ENCODE results near the gene PADI3. TPM values are rescaled to one million over a fixed set of nuclear protein-coding genes. Genes with fewer than 3 reads are reported as not detected.

PADI3 gene
- total and polyA plus RNA-seq, 8 donors, result 0.04 TPM; not detected in 7

GRCh38 chr1:17220287-17220686 lies 28.6 kb upstream of the PADI3 start:
- no peaks in the 10 kb centered on the region for H3K9me3 ChIP-seq
- intact Hi-C loops (cut with DNase I), result loop anchor here in 1 of 2 donors (10.0 kb wide), 1 partner anchor 85 kb away; no protein-coding TSS in a partner anchor
- no peak overlapping the region for H3K4me3 ChIP-seq
- ATAC-seq (no peak), DNase-seq (no peak)
- peaks cover 0 to 58% of the 10 kb centered on the region in 2 donors for H3K27me3 ChIP-seq
- no peaks in the 10 kb centered on the region for H3K4me1 ChIP-seq
- no peaks in the 10 kb centered on the region for H3K36me3 ChIP-seq
- TF ChIP-seq CTCF (IDR thresholded peaks at IDR 0.05), result no peak
- H3K27ac ChIP-seq, result no peak overlapping the region

- no peak for ATAC-seq
- Histone ChIP-seq H3K4me3 (no peak overlapping the region), H3K27ac (no peak overlapping the region), H3K4me1 (no peaks in the 10 kb centered on the region), H3K36me3 (no peaks in the 10 kb centered on the region), H3K27me3 (peaks cover 0 to 44% of the 10 kb centered on the region in 2 donors), H3K9me3 (no peaks in the 10 kb centered on the region)
- no peak for DNase-seq
- no peak for TF ChIP-seq CTCF (IDR thresholded peaks at IDR 0.05)
- intact Hi-C loops (cut with DNase I), result loop anchor here in 1 of 2 donors (10.0 kb wide), 1 partner anchor 88 kb away; no protein-coding TSS in a partner anchor
These were observed 26.3 kb upstream of the PADI3 start for GRCh38 chr1:17222557-17222956.

GRCh38 chr1:17224434-17224833 lies 24.5 kb upstream of the PADI3 start:
- DNase-seq (no peak), ATAC-seq (no peak)
- no peaks in the 10 kb centered on the region for H3K4me1 ChIP-seq
- no peak overlapping the region for H3K4me3 ChIP-seq
- H3K9me3 ChIP-seq, result no peaks in the 10 kb centered on the region
- no peak overlapping the region for H3K27ac ChIP-seq
- peaks cover 0 to 41% of the 10 kb centered on the region in 2 donors for H3K27me3 ChIP-seq
- H3K36me3 ChIP-seq, result no peaks in the 10 kb centered on the region
- TF ChIP-seq CTCF (IDR thresholded peaks at IDR 0.05), result no peak
- intact Hi-C loops (cut with DNase I), result loop anchor here in 1 of 2 donors (10.0 kb wide), 1 partner anchor 90 kb away; no protein-coding TSS in a partner anchor

- Histone ChIP-seq H3K4me3 (no peak overlapping the region), H3K9me3 (no peaks in the 10 kb centered on the region), H3K36me3 (no peaks in the 10 kb centered on the region), H3K27ac (no peak overlapping the region), H3K27me3 (peaks cover 0 to 41% of the 10 kb centered on the region in 2 donors), H3K4me1 (no peaks in the 10 kb centered on the region)
- no peak for TF ChIP-seq CTCF (IDR thresholded peaks at IDR 0.05)
- no peak for ATAC-seq
- no peak for DNase-seq
- intact Hi-C loops (cut with DNase I), result loop anchor here in 1 of 2 donors (10.0 kb wide), 1 partner anchor 90 kb away; no protein-coding TSS in a partner anchor
These were observed 23.8 kb upstream of the PADI3 start for GRCh38 chr1:17225140-17225539.

GRCh38 chr1:17227358-17227915 lies 21.5 kb upstream of the PADI3 start:
- no peak overlapping the region for H3K27ac ChIP-seq
- no peak overlapping the region for H3K4me3 ChIP-seq
- ATAC-seq, result no peak
- intact Hi-C loops (cut with DNase I), result loop anchor here in 1 of 2 donors (10.0 kb wide), 1 partner anchor 93 kb away; no protein-coding TSS in a partner anchor
- H3K36me3 ChIP-seq, result no peaks in the 10 kb centered on the region
- DNase-seq, result no peak
- peaks cover 0 to 26% of the 10 kb centered on the region in 2 donors for H3K27me3 ChIP-seq
- no peaks in the 10 kb centered on the region for H3K9me3 ChIP-seq
- no peak for TF ChIP-seq CTCF (IDR thresholded peaks at IDR 0.05)
- no peaks in the 10 kb centered on the region for H3K4me1 ChIP-seq
